Transverse colon (tissue), 4 donors: ENCODE data around the gene PCCA.

Source experiments
- EP300 ChIP-seq: sonication (generic); formaldehyde crosslinking; IDR thresholded peaks from one replicate; pipeline ENCODE4 v1.6.1; 2017; ENCODE audit warnings: antibody characterized with exemption, low read depth
- POLR2A ChIP-seq: fragments of 450-650 bp; IDR thresholded peaks from one replicate; pipeline ENCODE4 v1.6.1; 2016; ENCODE audit warnings: antibody characterized with exemption, mild to moderate bottlenecking, moderate library complexity
- POLR2AphosphoS5 ChIP-seq, 3 donors: sonication (generic); formaldehyde crosslinking; IDR thresholded peaks; one replicate each; pipeline ENCODE4 v1.6.1; 2016; ENCODE audit warnings: antibody characterized with exemption in 3 of 3
- TF ChIP-seq, protein P1 (sequence below), 5 experiments: fragments of 200-600 bp in 3 of 5; fragments of 450-650 bp in 2 of 5; sonication (generic) in 3 of 5; IDR thresholded peaks; 1 replicate in 2 of 5; 2 replicates in 3 of 5; pipeline ENCODE4 v1.5.1; 2016 to 2017; ENCODE audit warnings: antibody characterized with exemption in 5 of 5, inconsistent platforms in 3 of 5, mild to moderate bottlenecking in 2 of 5, moderate library complexity in 1 of 5

GRCh38 chr13:100273138-100273537 is 184.2 kb downstream of the PCCA start:
- TF ChIP-seq POLR2AphosphoS5 (IDR thresholded peaks at IDR 0.05) (no peak), POLR2A (no peak), EP300 (no peak)
- TF ChIP-seq, protein P1, sequence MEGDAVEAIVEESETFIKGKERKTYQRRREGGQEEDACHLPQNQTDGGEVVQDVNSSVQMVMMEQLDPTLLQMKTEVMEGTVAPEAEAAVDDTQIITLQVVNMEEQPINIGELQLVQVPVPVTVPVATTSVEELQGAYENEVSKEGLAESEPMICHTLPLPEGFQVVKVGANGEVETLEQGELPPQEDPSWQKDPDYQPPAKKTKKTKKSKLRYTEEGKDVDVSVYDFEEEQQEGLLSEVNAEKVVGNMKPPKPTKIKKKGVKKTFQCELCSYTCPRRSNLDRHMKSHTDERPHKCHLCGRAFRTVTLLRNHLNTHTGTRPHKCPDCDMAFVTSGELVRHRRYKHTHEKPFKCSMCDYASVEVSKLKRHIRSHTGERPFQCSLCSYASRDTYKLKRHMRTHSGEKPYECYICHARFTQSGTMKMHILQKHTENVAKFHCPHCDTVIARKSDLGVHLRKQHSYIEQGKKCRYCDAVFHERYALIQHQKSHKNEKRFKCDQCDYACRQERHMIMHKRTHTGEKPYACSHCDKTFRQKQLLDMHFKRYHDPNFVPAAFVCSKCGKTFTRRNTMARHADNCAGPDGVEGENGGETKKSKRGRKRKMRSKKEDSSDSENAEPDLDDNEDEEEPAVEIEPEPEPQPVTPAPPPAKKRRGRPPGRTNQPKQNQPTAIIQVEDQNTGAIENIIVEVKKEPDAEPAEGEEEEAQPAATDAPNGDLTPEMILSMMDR (IDR thresholded peaks at IDR 0.05): no peak
